ENCODE measurements around the gene DAB2IP. TPM values are rescaled to one million over a fixed set of nuclear protein-coding genes. Genes with fewer than 3 reads are reported as not detected.

Gene DAB2IP
- total RNA-seq, 1 experiment from 2014 or later, result 31.0 TPM

- TF ChIP-seq REST (IDR thresholded peaks at IDR 0.05; ENCODE audit: low read depth) (no peak), CEBPB (IDR thresholded peaks at IDR 0.05; ENCODE audit: low read depth) (no peak), FOSL1 (IDR thresholded peaks at IDR 0.05; ENCODE audit: low read depth) (no peak)
These were observed 69.0 kb downstream of the DAB2IP start (continued) for GRCh38 chr9:121720311-121721057.

- intact Hi-C loops (cut with micrococcal nuclease), result loop anchor here (1.0 kb wide), 1 partner anchor 271 kb away; no protein-coding TSS in a partner anchor
- H3K79me2 ChIP-seq (ENCODE audit: insufficient read depth, low read length), result peaks cover 14% of the 10 kb centered on the region; the same call in 1 of the 2 replicates
- H3K9me2 ChIP-seq (ENCODE audit: insufficient read depth), result no peaks in the 10 kb centered on the region
- peaks cover 19 to 26% of the 10 kb centered on the region in 2 experiments for H3K4me1 ChIP-seq (ENCODE audit: control insufficient read depth in 1 of 2, insufficient read depth in 2 of 2, low read length in 2 of 2)
- RAD21 ChIA-PET (ENCODE audit: low non-redundant PET in 1 of 2, low total read pairs in 2 of 2, uncharacterized antibody in 2 of 2, unreplicated experiment in 2 of 2), result no interaction called here
- H3K27me3 ChIP-seq (ENCODE audit: insufficient read depth, low read length), result no peaks in the 10 kb centered on the region
- H3K27ac ChIP-seq (ENCODE audit: low read depth, low read length), result no peak overlapping the region
- no peaks in the 10 kb centered on the region for H3K36me3 ChIP-seq (ENCODE audit: control insufficient read depth in 1 of 2, insufficient read depth in 2 of 2, low read length in 2 of 2)
- H3K4me2 ChIP-seq (ENCODE audit: low read length), result no peak overlapping the region; the same call in 1 of the 2 replicates
- ATAC-seq, result peak; percentile 68
- TF ChIP-seq CEBPB (IDR thresholded peaks at IDR 0.05; ENCODE audit: low read depth) (no peak), EZH2phosphoT487 (IDR thresholded peaks at IDR 0.05; ENCODE audit: borderline replicate concordance) (no peak), CTCF (IDR thresholded peaks at IDR 0.05 in 2 of 3, conservative IDR thresholded peaks at IDR 0.05 in 1 of 3; ENCODE audit: borderline replicate concordance in 1 of 3, insufficient read depth in 1 of 3, low read depth in 2 of 3, low read length in 2 of 3) (peak; percentile 17 to 34 (median 25); a peak in 2 of 6 replicates)
- H4K20me1 ChIP-seq (ENCODE audit: insufficient read depth), result no peaks in the 10 kb centered on the region
- no TSS peak for BruUV-seq (replicated peaks)
- POLR2A ChIA-PET, result interaction anchor here (0.9 kb wide), 1 partner anchor 14 kb away, joined by 3 read pairs; no protein-coding TSS in a partner anchor
- no peak overlapping the region for H2AFZ ChIP-seq (ENCODE audit: low read depth, low read length, poor library complexity, severe bottlenecking)
- no peaks in the 10 kb centered on the region for H3K9me3 ChIP-seq (ENCODE audit: control insufficient read depth in 1 of 2, insufficient read depth in 1 of 2, low read depth in 1 of 2, low read length in 2 of 2)
- H3K4me3 ChIP-seq (replicated peaks in 1 of 2; ENCODE audit: low read depth in 1 of 2, low read length in 2 of 2), result no peak overlapping the region
- CTCF ChIA-PET, result interaction anchor here (1.0 to 1.6 kb wide), 6 partner anchors 11 to 210 kb away, joined by 3 to 6 read pairs (median 4); no protein-coding TSS in a partner anchor
- no peak overlapping the region for H3K9ac ChIP-seq (ENCODE audit: low read length)
- no peak for DNase-seq (ENCODE audit: low read depth, low spot score)
These were observed 69.6 kb downstream of the DAB2IP start for GRCh38 chr9:121721058-121721350.

Measured in HCT116 (cell line).